ENCODE results near the gene SYNE1.
"Not testable (repeated sequence)": the region's sequence is repeated elsewhere in the genome, so short reads cannot be mapped to it uniquely, and the experiment has no call there.

SYNE1 gene

DNA sequence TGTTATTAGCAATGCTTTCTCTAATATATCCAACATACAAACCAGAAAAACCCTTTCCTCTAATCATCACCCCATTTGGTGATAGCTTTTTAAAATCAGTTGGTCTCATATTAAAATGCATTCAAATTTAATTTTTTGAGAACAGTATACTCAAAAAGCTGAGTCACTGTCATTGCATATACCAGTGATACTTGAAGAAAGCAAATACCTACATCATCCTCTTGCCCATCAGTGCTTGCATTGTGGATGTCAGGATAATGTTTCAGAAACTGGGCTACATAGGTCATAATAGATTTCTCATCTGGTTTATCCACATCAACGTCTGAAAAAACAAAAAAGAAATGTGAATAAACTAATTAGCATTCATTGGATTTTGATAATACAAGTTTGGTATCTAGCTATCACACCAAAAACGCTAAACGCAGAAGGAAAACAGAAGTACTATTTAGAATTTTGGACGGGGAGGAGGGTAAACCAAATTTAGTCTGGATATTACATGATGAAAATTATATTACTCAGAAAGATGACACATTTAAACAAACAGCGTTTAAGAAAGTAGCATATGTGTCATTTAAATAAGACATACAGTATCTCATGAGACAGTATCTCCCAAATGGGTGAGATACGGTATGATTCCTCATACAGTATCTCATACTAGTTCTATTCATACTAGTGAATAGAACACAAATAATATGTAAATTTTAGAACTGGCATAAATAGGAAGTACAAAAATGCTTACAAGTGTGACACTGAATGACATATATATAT is 134.6 kb downstream of the SYNE1 start:
- no peak for FAIRE-seq

DNA sequence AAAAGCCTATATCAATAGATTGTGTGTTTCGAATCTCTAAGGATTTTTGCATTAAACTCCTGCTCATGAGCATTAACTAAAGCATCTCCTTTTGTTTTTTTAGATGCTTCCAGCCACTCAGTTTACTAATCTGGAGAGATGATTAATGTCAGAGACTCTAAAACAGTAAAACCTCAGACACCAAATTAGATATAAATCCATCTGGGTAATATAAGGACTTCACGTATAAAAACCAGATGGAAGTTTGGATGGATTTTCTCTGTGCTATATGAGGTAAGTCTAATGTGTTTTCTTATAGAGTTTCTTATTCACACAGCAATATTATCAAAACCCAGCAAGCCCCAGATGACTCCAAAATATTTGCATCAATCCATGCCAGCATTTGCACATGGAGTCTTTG is 137.2 kb downstream of the SYNE1 start:
- DNase-seq (ENCODE audit: extremely low spot score, insufficient read length, low read depth) (no peak), FAIRE-seq (no peak)

More for the DNA sequence above, 134.6 kb downstream of the SYNE1 start:
- DNase-seq (ENCODE audit: extremely low spot score, insufficient read length, low read depth): no peak

DNA sequence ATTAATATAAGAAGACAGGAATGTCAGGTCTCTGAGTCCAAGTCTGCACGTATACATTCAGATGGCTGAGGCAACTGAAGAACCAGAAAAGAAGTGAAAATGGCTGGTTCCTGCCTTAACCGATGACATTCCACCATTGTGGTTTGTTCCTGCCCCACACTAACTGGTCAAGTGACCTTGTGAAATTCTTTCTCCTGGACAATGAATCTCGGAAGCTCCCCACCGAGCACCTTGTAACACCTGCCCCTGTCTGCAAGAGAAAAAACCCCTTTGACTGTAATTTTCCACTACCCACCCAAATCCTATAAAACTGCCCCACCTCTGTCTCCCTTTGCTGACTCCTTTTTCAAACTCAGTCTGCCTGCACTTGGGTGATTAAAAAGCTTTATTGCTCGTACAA is 140.4 kb downstream of the SYNE1 start:
- no peak for DNase-seq (ENCODE audit: extremely low spot score, insufficient read length, low read depth)
- no peak for FAIRE-seq

DNA sequence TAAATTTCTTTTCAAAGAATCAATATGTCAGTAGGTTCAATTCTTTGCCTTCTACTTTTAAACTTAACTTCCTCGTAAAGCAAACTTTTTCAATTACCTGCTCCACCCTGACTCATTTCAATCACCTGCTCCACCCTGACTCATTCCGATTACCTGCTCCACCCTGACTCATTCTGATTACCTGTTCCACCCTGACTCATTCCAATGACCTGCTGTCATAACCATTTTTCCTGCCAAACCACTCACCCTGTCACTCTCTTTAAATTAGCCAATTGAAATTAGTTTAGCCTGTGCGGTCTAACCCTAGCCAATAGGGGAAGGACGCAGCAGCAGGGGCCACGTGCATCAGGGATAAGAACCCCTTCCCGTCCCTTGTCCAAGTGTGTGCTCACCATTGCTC is 141.7 kb downstream of the SYNE1 start:
- not testable (repeated sequence) for DNase-seq (ENCODE audit: extremely low spot score, insufficient read length, low read depth); FAIRE-seq

DNA sequence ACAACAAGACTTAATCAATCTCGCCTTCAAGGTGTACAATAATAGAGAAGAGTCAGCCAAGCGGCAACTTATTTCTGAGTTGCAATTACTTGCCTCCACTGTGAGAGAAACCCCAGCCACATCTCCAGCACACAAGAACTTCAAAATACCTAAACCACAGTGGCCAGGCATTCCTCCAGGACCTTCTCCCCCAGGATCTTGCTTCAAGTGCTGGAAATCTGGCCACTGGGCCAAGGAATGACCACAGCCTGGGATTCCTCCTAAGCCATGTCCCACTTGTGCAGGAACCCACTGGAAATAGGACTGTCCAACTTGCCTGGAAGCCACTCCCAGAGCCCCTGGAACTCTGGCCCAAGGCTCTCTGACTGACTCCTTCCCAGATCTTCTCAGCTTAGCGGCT is 144.9 kb downstream of the SYNE1 start:
- not testable (repeated sequence) for FAIRE-seq; DNase-seq (ENCODE audit: extremely low spot score, insufficient read length, low read depth)

DNA sequence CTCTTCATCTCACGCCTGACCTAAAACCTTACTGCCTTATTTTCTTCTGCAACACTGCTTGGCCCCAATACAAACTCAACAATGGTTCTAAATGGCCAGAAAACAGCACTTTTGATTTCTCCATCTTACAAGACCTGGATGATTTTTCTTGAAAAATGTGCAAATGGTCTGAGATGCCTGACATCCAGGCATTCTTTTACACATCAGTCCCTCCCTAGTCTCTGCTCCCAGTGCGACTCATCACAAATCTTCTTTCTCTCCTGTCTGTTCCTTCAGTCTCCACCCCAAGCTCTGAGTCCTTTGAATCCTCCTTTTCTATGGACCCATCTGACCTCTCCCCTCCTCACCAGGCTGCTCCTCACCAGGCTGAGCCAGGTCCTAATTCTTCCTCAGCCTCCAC is 145.7 kb downstream of the SYNE1 start:
- FAIRE-seq; DNase-seq (ENCODE audit: extremely low spot score, insufficient read length, low read depth): not testable (repeated sequence)

DNA sequence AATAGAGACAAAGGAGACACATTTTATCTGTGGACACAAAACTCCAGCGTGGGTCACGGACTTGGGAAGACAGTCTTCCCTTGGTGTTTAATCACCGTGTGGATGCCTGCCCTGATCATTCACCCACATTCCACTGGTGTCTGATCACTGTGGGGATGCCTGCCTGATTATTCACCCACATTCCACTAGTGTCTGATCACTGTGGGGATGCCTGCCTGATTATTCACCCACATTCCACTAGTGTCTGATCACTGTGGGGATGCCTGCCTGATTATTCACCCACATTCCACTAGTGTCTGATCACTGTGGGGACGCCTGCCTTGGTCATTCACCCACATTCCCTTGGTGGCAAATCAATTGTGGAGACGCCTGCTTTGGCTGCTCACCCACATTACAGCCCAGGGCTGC is 146.2 kb downstream of the SYNE1 start:
- FAIRE-seq; DNase-seq (ENCODE audit: extremely low spot score, insufficient read length, low read depth): not testable (repeated sequence)

DNA sequence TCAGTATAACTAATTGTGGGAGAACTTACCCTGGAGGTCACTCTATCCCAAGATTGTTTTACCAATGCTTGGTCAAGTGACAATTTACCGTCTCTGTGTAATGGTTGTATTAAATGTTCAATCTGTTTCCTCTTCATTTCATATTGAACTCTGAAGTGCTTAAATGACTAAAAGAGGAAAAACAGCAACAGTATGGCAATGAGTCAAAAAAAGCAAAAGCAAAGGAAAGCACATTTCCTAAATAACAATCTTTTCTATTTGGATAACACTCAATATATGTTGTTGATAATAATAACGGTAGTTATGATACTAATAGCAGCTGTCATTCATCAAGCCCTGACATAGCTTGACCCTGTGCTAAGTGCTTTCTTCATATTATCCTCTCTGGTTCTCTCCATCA is 152.4 kb downstream of the SYNE1 start:
- no peak for FAIRE-seq
- no peak for DNase-seq (ENCODE audit: extremely low spot score, insufficient read length, low read depth)

DNA sequence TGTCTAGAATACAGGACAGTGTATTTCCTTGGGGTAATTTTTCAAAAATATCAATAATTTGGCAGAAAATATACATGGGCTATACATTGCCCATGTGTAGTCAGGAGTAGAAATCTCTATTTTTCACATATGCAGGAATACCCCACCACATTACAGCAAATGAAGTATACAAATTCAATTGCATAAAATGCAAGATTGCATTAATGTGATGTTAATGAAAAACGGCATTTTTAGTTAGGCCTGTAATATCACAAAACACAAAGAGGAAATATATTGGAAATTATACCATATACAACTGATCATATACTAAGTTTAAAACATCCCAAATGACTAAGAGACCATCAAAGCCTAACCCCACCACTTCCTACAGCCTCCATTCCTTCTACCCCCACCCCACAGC is 154.9 kb downstream of the SYNE1 start:
- no peak for FAIRE-seq
- DNase-seq (ENCODE audit: extremely low spot score, insufficient read length, low read depth): no peak

DNA sequence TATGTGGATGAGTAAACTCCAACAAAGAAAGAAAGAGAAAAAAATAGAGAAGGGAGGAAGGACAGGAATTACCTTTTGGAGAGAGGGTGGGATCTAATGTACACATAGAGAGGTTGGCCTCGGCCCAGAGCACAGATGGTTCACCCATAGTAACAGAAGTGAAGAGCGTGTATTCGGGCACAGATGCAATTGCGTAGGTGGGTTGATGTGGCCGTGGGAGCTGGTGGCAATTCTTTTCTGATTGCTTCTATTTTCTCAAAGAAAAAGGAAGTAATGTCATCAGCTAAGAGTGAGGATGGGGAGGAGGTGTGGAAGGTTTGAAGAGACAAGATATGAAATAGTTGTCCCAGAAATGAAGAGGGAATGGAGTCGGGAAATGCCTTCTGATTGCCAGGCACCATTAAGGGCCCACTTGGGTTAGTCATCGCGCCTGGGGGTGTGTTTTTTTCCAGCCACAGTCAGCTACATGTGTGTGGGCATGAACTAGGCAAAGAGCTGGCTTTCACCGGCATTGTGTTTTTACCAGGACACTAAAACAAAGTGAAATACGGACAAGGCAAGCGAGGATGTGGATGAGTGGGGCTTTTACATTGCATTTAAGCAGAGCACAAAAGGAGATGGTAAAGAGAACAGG is 158.7 kb downstream of the SYNE1 start:
- DNase-seq (ENCODE audit: extremely low spot score, insufficient read length, low read depth) (no peak), FAIRE-seq (no peak)

DNA sequence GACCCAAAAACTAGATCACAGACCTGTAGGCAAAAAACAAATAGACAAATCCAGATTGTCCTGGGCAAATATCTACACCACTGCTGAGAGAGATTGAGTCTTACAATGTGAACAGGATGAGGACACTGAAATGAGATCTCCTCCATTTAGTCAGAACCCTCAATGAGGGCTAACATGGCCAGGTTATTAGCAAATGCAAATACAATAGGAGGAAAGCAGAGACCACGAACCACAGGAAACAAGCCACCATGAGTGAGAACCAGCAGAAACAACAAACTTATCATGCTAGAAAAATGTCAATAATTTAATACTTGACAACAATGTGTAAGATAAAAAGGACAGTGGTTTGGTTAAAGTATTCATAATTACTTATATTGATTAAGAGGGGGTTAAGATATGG is 162.8 kb downstream of the SYNE1 start:
- FAIRE-seq: no peak

DNA sequence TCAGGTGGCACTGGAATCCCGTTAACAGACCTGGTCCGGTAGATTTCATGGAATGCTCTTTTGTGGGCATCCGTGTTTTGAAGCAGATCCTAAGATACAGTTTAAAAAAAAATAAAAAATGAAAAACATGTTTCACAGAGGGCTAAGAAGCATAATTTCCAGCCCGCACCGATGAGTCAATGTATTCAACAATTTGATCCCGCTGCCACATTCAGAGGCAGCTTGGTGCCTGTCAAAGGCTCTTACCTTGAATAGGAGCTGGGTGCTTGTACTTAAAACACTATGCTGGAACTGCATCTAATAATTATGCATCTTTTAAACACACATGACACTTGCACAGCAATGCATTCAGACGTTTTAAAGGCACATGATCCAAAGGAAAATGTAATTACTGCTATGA is 164.8 kb downstream of the SYNE1 start:
- FAIRE-seq: no peak
- DNase-seq (ENCODE audit: extremely low spot score, insufficient read length, low read depth): no peak

More for the DNA sequence above, 162.8 kb downstream of the SYNE1 start:
- no peak for DNase-seq (ENCODE audit: extremely low spot score, insufficient read length, low read depth)

DNA sequence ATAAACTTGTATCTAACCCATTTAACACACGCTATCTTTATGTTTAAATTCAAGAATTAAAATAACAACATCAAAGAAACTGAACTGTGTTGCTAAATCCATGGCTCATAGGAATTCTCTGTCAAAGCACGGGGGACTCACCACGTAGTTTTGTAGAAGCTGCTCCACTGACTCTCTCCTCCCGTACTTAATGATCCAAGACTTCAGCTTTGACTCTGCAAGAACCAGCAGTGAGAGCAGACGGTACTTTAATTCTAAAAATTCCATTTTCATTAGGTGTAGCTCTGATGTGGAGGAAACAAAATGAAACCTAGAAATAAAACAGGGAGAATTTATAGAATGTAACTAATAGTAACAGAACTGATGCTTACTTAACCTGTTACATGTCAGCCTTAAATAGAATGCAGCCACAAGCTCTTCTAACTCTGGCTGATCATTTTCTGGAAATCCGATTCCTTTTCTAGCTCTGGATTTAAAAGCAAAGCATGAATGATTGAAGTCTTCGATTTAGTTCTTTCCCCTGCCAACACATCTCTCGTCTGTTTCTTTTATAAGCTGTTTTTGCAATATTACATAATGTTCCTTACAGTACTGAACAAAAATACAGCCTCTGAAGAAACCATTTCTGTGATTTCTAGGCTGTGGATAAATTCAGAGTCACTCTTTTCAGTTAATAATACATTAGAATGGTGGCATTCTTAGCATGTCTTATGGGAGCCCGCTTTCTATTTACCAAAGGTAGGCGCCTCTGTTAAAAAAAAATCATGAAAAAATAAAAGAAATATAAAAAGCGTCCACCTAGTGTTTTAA is 165.5 kb downstream of the SYNE1 start:
- DNase-seq (ENCODE audit: extremely low spot score, insufficient read length, low read depth) (no peak), FAIRE-seq (no peak)

DNA sequence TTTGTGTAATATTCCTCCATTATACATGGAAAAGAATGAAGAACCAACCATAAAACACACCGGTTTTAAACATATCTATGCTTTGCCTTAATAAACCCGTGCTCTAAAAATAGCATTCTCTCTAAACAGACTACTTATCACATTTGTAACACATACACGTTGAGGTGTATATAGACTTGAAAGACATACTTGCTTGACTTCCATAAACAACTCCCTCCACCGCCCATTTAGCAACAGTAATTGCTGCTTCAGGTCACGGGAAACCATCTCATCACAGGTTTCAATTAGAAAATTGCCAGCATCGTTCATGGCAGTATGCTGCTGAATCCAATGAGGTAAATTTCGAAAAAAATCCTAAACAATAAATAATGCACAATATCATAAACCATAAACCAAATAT is 174.0 kb downstream of the SYNE1 start:
- DNase-seq (ENCODE audit: extremely low spot score, insufficient read length, low read depth) (no peak), FAIRE-seq (no peak)

DNA sequence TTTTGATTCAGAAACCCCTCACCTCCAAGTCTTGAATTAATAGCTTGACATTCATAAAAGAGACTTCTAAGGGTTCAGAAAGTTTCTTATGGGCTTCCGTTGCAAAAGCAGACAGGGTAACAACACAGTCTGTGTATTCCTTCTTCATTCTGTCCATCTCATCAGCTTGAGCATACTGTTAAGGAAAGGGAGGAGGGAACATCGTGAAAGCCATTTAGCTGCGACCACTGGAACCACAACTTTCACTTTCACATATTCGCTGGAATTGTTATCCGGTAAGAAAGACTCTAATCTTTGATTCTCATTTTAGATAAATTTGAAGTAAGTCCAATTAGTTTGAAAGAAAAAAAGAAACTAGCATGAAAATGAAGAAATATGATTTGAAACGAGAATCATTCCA is 174.4 kb downstream of the SYNE1 start:
- FAIRE-seq: no peak
- no peak for DNase-seq (ENCODE audit: extremely low spot score, insufficient read length, low read depth)

DNA sequence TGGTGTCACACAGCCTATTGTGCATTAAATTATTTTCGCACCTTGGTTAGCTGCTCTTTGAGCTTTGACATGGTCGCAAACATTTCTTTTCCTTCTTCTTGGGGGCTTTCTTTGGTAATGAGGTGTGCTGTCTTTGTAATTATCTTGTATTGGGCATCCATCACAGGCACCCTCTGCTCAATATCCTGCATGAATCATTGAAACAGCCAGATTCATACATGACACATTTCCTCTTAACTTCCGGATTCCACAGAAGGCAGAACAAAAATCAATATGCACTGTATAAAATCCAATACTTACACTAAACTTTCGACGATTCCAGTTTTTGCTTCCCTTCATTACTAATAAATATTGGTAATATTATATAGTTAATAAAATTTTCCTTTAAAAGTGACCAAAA is 175.6 kb downstream of the SYNE1 start:
- DNase-seq (ENCODE audit: extremely low spot score, insufficient read length, low read depth) (no peak), FAIRE-seq (no peak)

DNA sequence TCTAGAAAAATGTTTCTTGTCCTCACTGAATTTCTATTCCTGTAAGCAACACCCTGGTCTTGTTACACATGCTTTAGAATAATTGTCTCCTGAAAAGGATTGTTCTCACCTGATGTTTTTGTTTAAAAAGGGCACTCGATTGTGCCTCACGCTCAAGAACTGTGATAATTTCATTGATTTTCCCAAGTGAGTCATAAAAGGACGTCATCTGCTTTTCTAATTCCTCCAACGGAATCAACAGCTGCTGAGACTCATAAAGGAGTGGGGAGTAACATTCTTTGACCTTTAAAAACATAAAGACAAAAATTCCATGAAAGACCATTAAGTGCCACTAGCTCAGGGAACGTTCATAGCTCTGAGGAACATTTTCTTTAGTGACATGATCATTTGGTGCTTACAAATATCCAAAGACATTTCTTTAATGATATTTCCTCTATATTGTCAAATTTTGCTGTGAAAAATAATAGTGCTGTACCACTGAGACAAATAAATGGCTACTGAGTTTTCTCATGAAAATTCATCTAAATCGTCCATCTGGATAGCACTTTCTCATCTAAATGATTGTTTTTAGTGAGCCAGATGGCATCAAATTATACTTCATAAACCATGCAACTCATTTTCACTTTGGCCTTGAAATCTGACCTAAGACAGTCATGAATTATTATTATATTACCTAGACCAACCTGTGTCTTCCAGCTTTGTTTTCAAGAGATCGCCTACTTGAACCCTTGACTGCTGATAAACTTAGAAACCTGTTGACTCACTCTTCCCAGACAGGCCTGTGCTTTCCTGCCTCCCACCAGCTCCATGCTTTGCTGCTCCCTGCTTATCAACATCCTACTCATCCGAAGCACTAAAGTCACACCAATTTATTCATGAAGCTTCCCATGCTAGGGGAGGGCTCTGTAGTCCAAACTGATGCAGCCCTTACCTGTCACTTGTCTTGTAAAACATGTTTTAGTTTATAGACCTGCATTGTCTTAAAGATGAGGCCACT is 178.2 kb downstream of the SYNE1 start:
- DNase-seq (ENCODE audit: extremely low spot score, insufficient read length, low read depth) (no peak), FAIRE-seq (no peak)

DNA sequence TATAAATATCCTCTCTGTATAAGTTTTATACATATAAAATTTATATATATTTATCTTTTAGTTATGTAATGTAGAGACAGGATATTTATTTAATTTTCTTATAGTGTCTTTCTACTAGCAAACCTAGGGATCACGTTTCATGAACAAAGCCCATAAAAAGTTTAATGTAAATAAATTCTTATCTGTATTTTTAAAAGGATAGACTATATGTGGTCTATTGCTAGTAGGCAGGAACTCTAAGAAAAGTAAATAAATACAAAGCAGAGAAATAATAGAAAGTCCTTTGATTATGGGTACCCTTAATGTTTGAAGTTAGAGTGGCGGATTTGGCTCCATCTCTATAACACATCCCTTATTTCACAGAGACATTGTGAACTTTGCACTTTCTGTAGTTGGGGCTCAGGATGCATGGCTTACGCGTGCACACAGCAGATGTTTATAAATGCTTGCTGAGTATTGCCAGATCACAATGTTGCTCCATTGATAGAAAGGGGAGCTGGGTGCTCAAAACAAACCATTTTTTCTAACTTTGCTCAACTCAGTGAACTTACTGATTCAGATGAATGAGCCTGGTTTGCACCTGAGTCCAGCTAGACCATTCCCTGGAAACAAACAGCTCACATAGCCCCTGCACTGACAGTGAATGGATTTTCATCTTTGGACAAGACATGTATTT is 179.1 kb downstream of the SYNE1 start:
- DNase-seq (ENCODE audit: extremely low spot score, insufficient read length, low read depth) (no peak), FAIRE-seq (no peak)

DNA sequence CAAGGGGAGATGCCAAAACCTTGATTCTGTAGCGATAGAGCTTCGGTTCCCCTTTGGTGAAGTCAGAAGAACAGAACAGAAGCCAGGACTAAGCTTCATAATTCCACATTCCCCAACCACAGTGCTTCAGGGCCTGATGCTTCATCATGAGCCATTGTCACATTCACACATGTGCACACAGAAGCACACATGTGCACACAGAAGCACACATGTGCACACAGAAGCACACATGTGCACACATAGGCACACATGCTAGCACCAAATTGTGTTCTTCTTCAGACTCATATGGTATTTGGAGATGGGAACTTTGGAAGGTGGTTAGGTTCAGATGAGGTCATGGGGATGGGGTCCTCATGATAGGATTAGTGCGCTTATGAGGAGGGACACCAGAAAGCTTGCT is 183.2 kb downstream of the SYNE1 start:
- FAIRE-seq: no peak
- no peak for DNase-seq (ENCODE audit: extremely low spot score, insufficient read length, low read depth)
